Measurements from ENCODE around the gene CCDC157. TPM values are rescaled to one million over a fixed set of nuclear protein-coding genes. Genes with fewer than 3 reads are reported as not detected.

Gene CCDC157
- total RNA-seq, 4 donors from 2014 or later, result 1.4 to 5.2 (median 3.3) TPM

DNA sequence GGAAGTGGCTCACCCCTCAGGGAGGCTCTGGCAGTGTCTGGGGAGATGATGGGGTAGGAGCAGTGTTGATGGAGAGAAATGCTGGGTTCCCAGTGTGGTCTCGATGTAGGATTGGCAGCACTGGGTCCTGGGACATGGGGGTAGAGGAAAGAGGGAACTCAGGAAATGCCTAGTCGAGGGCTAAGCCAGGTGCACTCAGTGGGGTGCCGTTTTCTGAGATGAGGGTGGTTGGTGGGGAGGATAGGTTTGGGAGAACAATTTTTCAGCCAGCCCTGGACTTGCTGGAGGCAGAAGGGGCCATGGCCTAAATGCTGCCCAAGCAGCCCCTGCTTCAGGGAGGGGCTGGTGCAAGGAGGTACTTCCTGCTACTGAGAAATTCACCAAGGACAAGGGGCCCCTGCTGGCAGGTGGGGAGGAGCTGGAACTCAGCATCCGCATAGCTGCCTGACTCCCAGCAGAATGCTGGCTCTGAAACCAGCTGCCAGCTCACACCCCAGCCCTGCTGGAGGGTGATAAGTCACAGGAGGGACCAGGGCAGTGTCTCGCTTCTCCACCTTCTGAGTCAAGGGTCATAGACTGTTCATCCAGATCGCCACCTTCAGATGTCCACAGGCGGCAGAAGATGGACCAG lies 6.0 kb downstream of the CCDC157 start:
- H3K9me3 ChIP-seq, result no peaks in the 10 kb centered on the region

DNA sequence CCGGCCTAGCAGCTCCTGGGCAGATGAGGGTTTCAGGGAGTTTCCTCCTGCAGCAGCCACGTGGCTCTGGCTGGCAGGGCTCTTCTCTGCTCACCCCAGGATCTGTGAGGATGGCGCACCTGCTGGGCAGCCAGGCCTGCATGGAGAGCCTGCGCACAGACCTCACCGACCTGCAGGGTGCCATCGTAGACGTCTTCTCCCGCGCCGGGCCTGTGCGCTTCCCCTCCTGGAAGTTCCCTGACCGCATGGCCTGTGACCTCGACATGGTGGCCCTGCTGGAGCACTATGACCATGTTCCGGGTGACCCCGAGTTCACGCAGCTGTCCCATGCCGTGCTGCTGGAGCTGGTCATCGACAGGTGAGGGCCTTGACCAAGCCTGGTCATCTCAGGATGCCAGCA lies 9.1 kb downstream of the CCDC157 start:
- DNase-seq, result no peak
- in situ Hi-C loops (cut with MboI; ENCODE audit: low pct_ligation_motif_present in 1 of 4, low pct_unique_long_range_greater_than_20kb in 1 of 4, low sequenced_read_pairs in 3 of 4), result loop anchor here in 1 of 4 donors (25.0 kb wide), 1 partner anchor 254 kb away; no protein-coding TSS in a partner anchor
- WGBS, 2 donors (ENCODE audit: low coverage in 1 of 2), result 98% methylated on average over 15 of the region's 18 CpGs; no CpG with 5 or more reads in 1 of the 2 donors
- no peaks in the 10 kb centered on the region for H3K36me3 ChIP-seq
- no peak overlapping the region for H3K27ac ChIP-seq
- H3K9me3 ChIP-seq, result no peaks in the 10 kb centered on the region
- H3K4me3 ChIP-seq, result no peak overlapping the region
- H3K4me1 ChIP-seq, result no peaks in the 10 kb centered on the region
- no peak for TF ChIP-seq POLR2A (IDR thresholded peaks at IDR 0.05)
- no peak for TF ChIP-seq POLR2AphosphoS5 (IDR thresholded peaks at IDR 0.05)
- TF ChIP-seq EP300 (IDR thresholded peaks at IDR 0.05; ENCODE audit: low read depth), result no peak
- TF ChIP-seq, protein P1, sequence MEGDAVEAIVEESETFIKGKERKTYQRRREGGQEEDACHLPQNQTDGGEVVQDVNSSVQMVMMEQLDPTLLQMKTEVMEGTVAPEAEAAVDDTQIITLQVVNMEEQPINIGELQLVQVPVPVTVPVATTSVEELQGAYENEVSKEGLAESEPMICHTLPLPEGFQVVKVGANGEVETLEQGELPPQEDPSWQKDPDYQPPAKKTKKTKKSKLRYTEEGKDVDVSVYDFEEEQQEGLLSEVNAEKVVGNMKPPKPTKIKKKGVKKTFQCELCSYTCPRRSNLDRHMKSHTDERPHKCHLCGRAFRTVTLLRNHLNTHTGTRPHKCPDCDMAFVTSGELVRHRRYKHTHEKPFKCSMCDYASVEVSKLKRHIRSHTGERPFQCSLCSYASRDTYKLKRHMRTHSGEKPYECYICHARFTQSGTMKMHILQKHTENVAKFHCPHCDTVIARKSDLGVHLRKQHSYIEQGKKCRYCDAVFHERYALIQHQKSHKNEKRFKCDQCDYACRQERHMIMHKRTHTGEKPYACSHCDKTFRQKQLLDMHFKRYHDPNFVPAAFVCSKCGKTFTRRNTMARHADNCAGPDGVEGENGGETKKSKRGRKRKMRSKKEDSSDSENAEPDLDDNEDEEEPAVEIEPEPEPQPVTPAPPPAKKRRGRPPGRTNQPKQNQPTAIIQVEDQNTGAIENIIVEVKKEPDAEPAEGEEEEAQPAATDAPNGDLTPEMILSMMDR (IDR thresholded peaks at IDR 0.05), result no peak
- intact Hi-C loops (cut with DNase I; ENCODE audit: low total_unique reads), result no loop called here
- no peaks in the 10 kb centered on the region for H3K27me3 ChIP-seq

More for the DNA sequence above, 6.0 kb downstream of the CCDC157 start:
- Histone ChIP-seq H3K4me3 (no peak overlapping the region), H3K4me1 (peaks cover 0 to under 1% (median under 1%) of the 10 kb centered on the region in 4 donors), H3K36me3 (no peaks in the 10 kb centered on the region), H3K27ac (no peak overlapping the region), H3K27me3 (no peaks in the 10 kb centered on the region)
- TF ChIP-seq, protein P1 (IDR thresholded peaks at IDR 0.05), result no peak
- TF ChIP-seq POLR2AphosphoS5 (IDR thresholded peaks at IDR 0.05) (no peak), EP300 (IDR thresholded peaks at IDR 0.05; ENCODE audit: low read depth) (no peak), POLR2A (IDR thresholded peaks at IDR 0.05) (no peak)
- DNase-seq, result no peak
- 78 to 83% methylated on average over 5 to 7 of the region's 7 CpGs for WGBS, 2 donors (ENCODE audit: low coverage in 1 of 2)
- in situ Hi-C loops (cut with MboI; ENCODE audit: low pct_ligation_motif_present in 1 of 4, low pct_unique_long_range_greater_than_20kb in 1 of 4, low sequenced_read_pairs in 3 of 4), result loop anchor here in 1 of 4 donors (25.0 kb wide), 1 partner anchor 250 kb away; no protein-coding TSS in a partner anchor
- intact Hi-C loops (cut with DNase I; ENCODE audit: low total_unique reads), result no loop called here

DNA sequence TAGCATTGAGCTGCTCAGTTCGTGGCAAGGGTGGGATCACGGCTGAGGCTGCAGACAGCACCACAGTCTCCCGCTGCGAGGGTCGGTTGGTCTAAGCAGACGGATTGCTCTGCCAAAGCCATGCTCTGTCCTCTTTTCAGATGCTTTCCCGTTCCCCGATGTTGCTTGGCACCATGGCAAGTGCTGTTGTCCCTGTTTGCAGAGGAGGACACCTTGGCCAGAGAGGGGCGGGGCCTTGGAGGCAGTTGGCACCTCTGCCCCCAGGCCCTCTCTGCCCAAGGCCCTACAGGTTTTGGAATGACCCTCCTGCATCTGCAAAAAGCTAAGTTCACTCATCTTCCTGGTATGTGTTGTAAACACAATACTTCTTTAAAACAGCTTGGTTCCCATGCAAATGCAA lies 11.6 kb downstream of the CCDC157 start:
- Histone ChIP-seq H3K27me3 (no peaks in the 10 kb centered on the region), H3K4me3 (no peak overlapping the region), H3K36me3 (no peaks in the 10 kb centered on the region), H3K4me1 (no peaks in the 10 kb centered on the region), H3K27ac (no peak overlapping the region), H3K9me3 (no peaks in the 10 kb centered on the region)
- in situ Hi-C loops (cut with MboI; ENCODE audit: low pct_ligation_motif_present in 1 of 4, low pct_unique_long_range_greater_than_20kb in 1 of 4, low sequenced_read_pairs in 3 of 4) (loop anchor here in 1 of 4 donors (25.0 kb wide), 1 partner anchor 256 kb away; no protein-coding TSS in a partner anchor), intact Hi-C loops (cut with DNase I; ENCODE audit: low total_unique reads) (no loop called here)
- DNase-seq, result no peak
- 92% methylated on average over 9 of the region's 9 CpGs; no CpG with 5 or more reads in 1 of the 2 donors for WGBS, 2 donors (ENCODE audit: low coverage in 1 of 2)
- no peak for TF ChIP-seq EP300 (IDR thresholded peaks at IDR 0.05; ENCODE audit: low read depth)
- TF ChIP-seq, protein P1 (IDR thresholded peaks at IDR 0.05), result no peak
- TF ChIP-seq POLR2AphosphoS5 (IDR thresholded peaks at IDR 0.05), result no peak
- no peak for TF ChIP-seq POLR2A (IDR thresholded peaks at IDR 0.05)

DNA sequence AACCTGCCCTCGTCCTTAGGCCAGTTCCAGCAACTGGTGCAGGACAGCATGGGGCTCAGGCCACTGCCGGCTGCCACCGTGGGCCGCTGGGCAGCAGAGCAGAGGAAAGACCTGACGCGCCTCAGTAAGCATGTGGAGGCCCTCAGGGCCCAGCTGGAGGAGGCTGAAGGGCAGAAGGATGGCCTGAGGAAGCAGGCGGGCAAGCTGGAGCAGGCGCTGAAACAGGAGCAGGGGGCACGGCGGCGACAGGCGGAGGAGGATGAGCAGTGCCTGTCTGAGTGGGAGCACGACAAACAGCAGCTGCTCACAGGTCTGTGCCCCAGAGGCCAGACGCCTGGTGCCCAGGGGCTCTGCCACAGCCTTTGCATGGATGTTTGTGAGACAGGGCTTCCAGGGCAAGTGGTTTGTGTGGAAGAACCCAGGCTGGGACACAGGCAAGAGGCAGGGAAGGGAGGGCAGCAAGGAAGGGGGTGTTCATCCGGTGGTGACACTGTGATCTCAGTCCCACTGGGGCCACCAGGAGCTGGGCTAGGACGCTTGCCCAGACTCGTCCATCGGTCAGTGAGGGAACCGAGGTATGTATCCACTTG lies 13.9 kb downstream of the CCDC157 start:
- 77 to 91% methylated on average over 5 to 19 of the region's 19 CpGs for WGBS, 2 donors (ENCODE audit: low coverage in 1 of 2)
- Histone ChIP-seq H3K4me1 (no peaks in the 10 kb centered on the region), H3K27me3 (no peaks in the 10 kb centered on the region), H3K36me3 (no peaks in the 10 kb centered on the region), H3K27ac (no peak overlapping the region), H3K4me3 (no peak overlapping the region), H3K9me3 (no peaks in the 10 kb centered on the region)
- in situ Hi-C loops (cut with MboI; ENCODE audit: low pct_ligation_motif_present in 1 of 4, low pct_unique_long_range_greater_than_20kb in 1 of 4, low sequenced_read_pairs in 3 of 4) (loop anchor here in 1 of 4 donors (25.0 kb wide), 1 partner anchor 258 kb away; no protein-coding TSS in a partner anchor), intact Hi-C loops (cut with DNase I; ENCODE audit: low total_unique reads) (no loop called here)
- no peak for TF ChIP-seq EP300 (IDR thresholded peaks at IDR 0.05; ENCODE audit: low read depth)
- TF ChIP-seq POLR2AphosphoS5 (IDR thresholded peaks at IDR 0.05), result no peak
- no peak for TF ChIP-seq POLR2A (IDR thresholded peaks at IDR 0.05)
- TF ChIP-seq, protein P1 (IDR thresholded peaks at IDR 0.05), result no peak
- no peak for DNase-seq

Data from transverse colon (tissue), 4 donors.